ENCODE results near the gene MBOAT2. TPM values are rescaled to one million over a fixed set of nuclear protein-coding genes. Genes with fewer than 3 reads are reported as not detected.

The MBOAT2 gene
- total and polyA plus RNA-seq, 3 donors from 2014 or later, result 21.2 to 24.8 (median 24.2) TPM

DNA sequence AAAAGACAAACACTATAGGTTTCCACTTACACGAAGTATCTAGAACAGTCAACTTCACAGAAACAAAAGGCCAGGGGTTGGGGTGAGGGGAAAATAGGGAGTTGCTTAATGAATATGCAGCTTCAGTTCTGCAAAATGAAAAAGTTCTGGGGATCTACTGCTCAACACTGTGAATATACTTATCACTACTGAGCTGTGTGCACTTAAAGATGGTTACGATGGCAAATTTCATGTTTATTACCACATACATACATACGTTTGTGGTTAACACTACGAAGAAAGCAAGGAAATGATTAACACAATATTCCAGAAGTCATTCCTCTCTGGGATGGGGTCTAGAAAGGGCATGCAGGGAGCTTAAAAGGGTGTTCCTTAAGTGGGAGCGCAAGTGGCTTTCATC lies 19.3 kb downstream of the MBOAT2 start:
- H3K4me1 ChIP-seq, result no peaks in the 10 kb centered on the region
- no peaks in the 10 kb centered on the region for H3K36me3 ChIP-seq (ENCODE audit: low read depth, missing control alignments)
- no peaks in the 10 kb centered on the region for H3K27me3 ChIP-seq
- WGBS, 2 donors, result 65 to 75% methylated on average over 5 of the region's 5 CpGs
- no peak overlapping the region for H3K4me3 ChIP-seq
- H3K27ac ChIP-seq, result no peak overlapping the region
- no peaks in the 10 kb centered on the region for H3K9me3 ChIP-seq
- TF ChIP-seq POLR2A (IDR thresholded peaks at IDR 0.05), result no peak
- TF ChIP-seq, protein P1, sequence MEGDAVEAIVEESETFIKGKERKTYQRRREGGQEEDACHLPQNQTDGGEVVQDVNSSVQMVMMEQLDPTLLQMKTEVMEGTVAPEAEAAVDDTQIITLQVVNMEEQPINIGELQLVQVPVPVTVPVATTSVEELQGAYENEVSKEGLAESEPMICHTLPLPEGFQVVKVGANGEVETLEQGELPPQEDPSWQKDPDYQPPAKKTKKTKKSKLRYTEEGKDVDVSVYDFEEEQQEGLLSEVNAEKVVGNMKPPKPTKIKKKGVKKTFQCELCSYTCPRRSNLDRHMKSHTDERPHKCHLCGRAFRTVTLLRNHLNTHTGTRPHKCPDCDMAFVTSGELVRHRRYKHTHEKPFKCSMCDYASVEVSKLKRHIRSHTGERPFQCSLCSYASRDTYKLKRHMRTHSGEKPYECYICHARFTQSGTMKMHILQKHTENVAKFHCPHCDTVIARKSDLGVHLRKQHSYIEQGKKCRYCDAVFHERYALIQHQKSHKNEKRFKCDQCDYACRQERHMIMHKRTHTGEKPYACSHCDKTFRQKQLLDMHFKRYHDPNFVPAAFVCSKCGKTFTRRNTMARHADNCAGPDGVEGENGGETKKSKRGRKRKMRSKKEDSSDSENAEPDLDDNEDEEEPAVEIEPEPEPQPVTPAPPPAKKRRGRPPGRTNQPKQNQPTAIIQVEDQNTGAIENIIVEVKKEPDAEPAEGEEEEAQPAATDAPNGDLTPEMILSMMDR (IDR thresholded peaks at IDR 0.05), result no peak
- intact Hi-C loops (cut with DNase I; ENCODE audit: low total_unique reads), result no loop called here
- DNase-seq, result no peak

DNA sequence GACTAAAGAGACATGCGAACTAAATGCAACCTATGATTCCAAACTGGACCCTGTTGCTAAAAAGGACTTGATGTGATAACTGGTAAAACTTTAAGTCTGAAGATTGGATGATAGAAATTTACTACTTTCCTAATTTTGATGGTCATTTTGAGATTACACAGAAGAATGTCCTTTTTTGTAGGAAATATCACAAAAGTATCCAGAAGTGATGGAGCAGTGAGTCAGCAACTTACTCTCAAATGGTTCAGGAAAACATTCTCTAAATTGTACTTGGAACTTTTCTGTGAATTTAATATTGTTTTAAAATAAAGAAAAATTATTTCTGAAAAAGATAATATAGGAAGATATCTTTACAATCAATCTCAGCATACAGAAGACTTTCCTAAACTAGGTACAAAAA lies 19.9 kb downstream of the MBOAT2 start:
- H3K9me3 ChIP-seq, result no peaks in the 10 kb centered on the region
- intact Hi-C loops (cut with DNase I; ENCODE audit: low total_unique reads), result no loop called here
- H3K27me3 ChIP-seq, result no peaks in the 10 kb centered on the region
- H3K4me3 ChIP-seq, result no peak overlapping the region
- 96 to 100% methylated on average over 1 of the region's 1 CpG for WGBS, 2 donors
- H3K36me3 ChIP-seq (ENCODE audit: low read depth, missing control alignments), result no peaks in the 10 kb centered on the region
- no peak for DNase-seq
- TF ChIP-seq, protein P1 (IDR thresholded peaks at IDR 0.05), result no peak
- TF ChIP-seq POLR2A (IDR thresholded peaks at IDR 0.05), result no peak
- no peaks in the 10 kb centered on the region for H3K4me1 ChIP-seq
- H3K27ac ChIP-seq, result no peak overlapping the region

DNA sequence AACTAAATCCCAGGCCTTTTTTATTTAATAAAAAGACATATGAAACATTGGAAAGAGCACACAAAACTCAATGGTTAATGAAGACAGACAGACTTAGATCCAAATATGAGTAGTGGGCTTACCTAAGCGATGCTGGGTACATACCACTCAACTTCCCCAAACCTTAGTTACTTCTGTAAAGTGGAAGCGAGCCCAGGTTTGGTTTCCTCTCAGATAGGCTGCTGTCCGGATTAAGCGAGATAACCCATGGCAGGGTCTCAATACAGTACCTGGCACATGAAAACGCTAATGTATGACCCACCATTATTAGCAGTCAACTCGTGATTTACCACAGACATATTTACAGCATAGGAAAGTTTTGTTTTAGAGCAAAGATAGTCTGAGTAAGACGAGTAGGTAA lies 21.6 kb downstream of the MBOAT2 start:
- Histone ChIP-seq H3K27ac (no peak overlapping the region), H3K27me3 (no peaks in the 10 kb centered on the region), H3K36me3 (ENCODE audit: low read depth, missing control alignments) (no peaks in the 10 kb centered on the region), H3K4me3 (no peak overlapping the region), H3K9me3 (no peaks in the 10 kb centered on the region), H3K4me1 (no peaks in the 10 kb centered on the region)
- intact Hi-C loops (cut with DNase I; ENCODE audit: low total_unique reads), result no loop called here
- TF ChIP-seq, protein P1 (IDR thresholded peaks at IDR 0.05), result no peak
- TF ChIP-seq POLR2A (IDR thresholded peaks at IDR 0.05), result no peak
- no peak for DNase-seq
- 87 to 91% methylated on average over 7 of the region's 7 CpGs for WGBS, 2 donors

DNA sequence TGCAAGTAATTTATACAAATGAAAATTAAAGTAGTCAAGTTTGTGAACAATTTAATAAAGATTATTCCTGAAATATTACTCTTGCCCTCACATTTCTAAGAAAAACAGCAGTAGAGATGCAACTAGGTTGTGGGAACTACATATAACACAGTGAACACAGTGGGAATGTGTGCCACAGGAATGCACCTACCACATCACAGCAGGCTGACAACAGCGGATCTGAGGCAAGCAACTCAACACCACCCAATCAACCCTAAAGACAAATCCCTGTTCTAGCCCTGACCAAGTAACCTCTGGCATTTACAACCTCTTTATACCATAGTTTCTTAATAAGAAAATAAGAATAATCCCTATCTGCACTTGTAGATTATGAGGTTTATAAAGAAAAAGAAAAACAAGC lies 23.4 kb downstream of the MBOAT2 start:
- TF ChIP-seq, protein P1 (IDR thresholded peaks at IDR 0.05), result no peak
- TF ChIP-seq POLR2A (IDR thresholded peaks at IDR 0.05), result no peak
- Histone ChIP-seq H3K9me3 (no peaks in the 10 kb centered on the region), H3K36me3 (ENCODE audit: low read depth, missing control alignments) (no peaks in the 10 kb centered on the region), H3K4me3 (no peak overlapping the region), H3K27ac (no peak overlapping the region), H3K4me1 (no peaks in the 10 kb centered on the region), H3K27me3 (no peaks in the 10 kb centered on the region)
- no peak for DNase-seq
- intact Hi-C loops (cut with DNase I; ENCODE audit: low total_unique reads), result no loop called here
- WGBS, 2 donors, result 93 to 96% methylated on average over 1 of the region's 1 CpG

GRCh38 chr2:8977758-8978157 lies 25.7 kb downstream of the MBOAT2 start:
- no peaks in the 10 kb centered on the region for H3K27me3 ChIP-seq
- no peaks in the 10 kb centered on the region for H3K36me3 ChIP-seq (ENCODE audit: low read depth, missing control alignments)
- H3K27ac ChIP-seq, result no peak overlapping the region
- DNase-seq, result no peak
- no peaks in the 10 kb centered on the region for H3K9me3 ChIP-seq
- TF ChIP-seq, protein P1 (IDR thresholded peaks at IDR 0.05), result no peak
- no peak for TF ChIP-seq POLR2A (IDR thresholded peaks at IDR 0.05)
- intact Hi-C loops (cut with DNase I; ENCODE audit: low total_unique reads), result no loop called here
- H3K4me3 ChIP-seq, result no peak overlapping the region
- no peaks in the 10 kb centered on the region for H3K4me1 ChIP-seq
- WGBS, 2 donors, result 94 to 96% methylated on average over 4 of the region's 4 CpGs

Measured in testis (tissue), 3 donors.